CD14-positive monocyte (primary cell): ENCODE results near the gene DEK. TPM values are rescaled to one million over a fixed set of nuclear protein-coding genes. Genes with fewer than 3 reads are reported as not detected.

Experiments used
- DNase-seq, 3 donors: peaks; one replicate each; pipeline ENCODE4 v3.0.0-alpha.2; 2011 to 2022
- H2AFZ ChIP-seq: 2 replicates; pipeline ENCODE4 v1.6.0; 2012; ENCODE audit warnings: mild to moderate bottlenecking, low read depth, low read length, inconsistent platforms; ENCODE audit not compliant: insufficient read depth, poor library complexity, severe bottlenecking
- H3K27ac ChIP-seq, 2 donors: 1 replicate in 1 of 2; 2 replicates in 1 of 2; pipeline ENCODE4 v1.5.1; 2012 to 2013; ENCODE audit warnings: low read length in 2 of 2, control low read depth in 1 of 2, inconsistent platforms in 1 of 2, low read depth in 1 of 2, mild to moderate bottlenecking in 1 of 2
- H3K27me3 ChIP-seq, 2 donors: one replicate each; pipeline versions ENCODE4 v1.6.0 to v1.6.1; 2011 to 2013; ENCODE audit warnings: low read length in 2 of 2; ENCODE audit not compliant: control insufficient read depth in 2 of 2, insufficient read depth in 2 of 2
- H3K36me3 ChIP-seq, 2 donors: replicated peaks in 1 of 2; 1 replicate in 1 of 2; 2 replicates in 1 of 2; pipeline versions ENCODE4 v1.5.1 to v1.6.1; 2012 to 2013; ENCODE audit warnings: low read length in 2 of 2, control low read depth in 1 of 2, inconsistent platforms in 1 of 2, mild to moderate bottlenecking in 1 of 2; ENCODE audit not compliant: insufficient read depth in 2 of 2, control insufficient read depth in 1 of 2
- H3K4me1 ChIP-seq, 2 donors: 1 replicate in 1 of 2; 2 replicates in 1 of 2; pipeline versions ENCODE4 v1.5.1 to v1.6.1; 2012 to 2013; ENCODE audit warnings: low read length in 2 of 2, control low read depth in 1 of 2, inconsistent platforms in 1 of 2, mild to moderate bottlenecking in 1 of 2, moderate library complexity in 1 of 2; ENCODE audit not compliant: insufficient read depth in 2 of 2, control insufficient read depth in 1 of 2
- H3K4me2 ChIP-seq: replicated peaks from 2 replicates; pipeline ENCODE3; 2012; ENCODE audit warnings: low read length, moderate library complexity, mild to moderate bottlenecking; ENCODE audit not compliant: poor library complexity, severe bottlenecking; ENCODE audit errors: extremely low read depth
- H3K4me3 ChIP-seq, 3 experiments: fragments of 200-600 bp in 1 of 3; sonication (generic) in 1 of 3; replicated peaks in 1 of 3; 1 replicate in 2 of 3; 2 replicates in 1 of 3; pipeline ENCODE4 v1.5.1; 2011 to 2013; ENCODE audit warnings: low read length in 3 of 3, mild to moderate bottlenecking in 3 of 3, control low read depth in 2 of 3, low read depth in 2 of 3, inconsistent platforms in 1 of 3, moderate library complexity in 1 of 3
- H3K79me2 ChIP-seq: 2 replicates; pipeline ENCODE4 v1.6.0; 2012; ENCODE audit warnings: mild to moderate bottlenecking, control low read depth, inconsistent platforms, low read length, moderate library complexity; ENCODE audit not compliant: insufficient read depth
- H3K9ac ChIP-seq: 2 replicates; pipeline ENCODE4 v1.6.0; 2017; ENCODE audit warnings: low read length, mild to moderate bottlenecking; ENCODE audit not compliant: insufficient read depth, poor library complexity, severe bottlenecking
- H3K9me3 ChIP-seq, 2 donors: replicated peaks in 1 of 2; 1 replicate in 1 of 2; 2 replicates in 1 of 2; pipeline versions ENCODE4 v1.5.1 to v1.6.1; 2012 to 2013; ENCODE audit warnings: low read length in 2 of 2, control low read depth in 1 of 2; ENCODE audit not compliant: control insufficient read depth in 1 of 2, insufficient read depth in 1 of 2
- H4K20me1 ChIP-seq: 2 replicates; pipeline ENCODE4 v1.6.0; 2012; ENCODE audit warnings: mild to moderate bottlenecking, low read length, control low read depth, moderate library complexity; ENCODE audit not compliant: insufficient read depth
- H3K27ac Mint-ChIP-seq, 7 donors: one replicate each; pipeline ENCODE4 v1.8.0; 2020; ENCODE audit warnings: mild to moderate bottlenecking in 7 of 7, mixed read lengths in 7 of 7, moderate library complexity in 6 of 7, inconsistent platforms in 2 of 7
- H3K27me3 Mint-ChIP-seq, 3 donors: one replicate each; pipeline ENCODE4 v1.8.0; 2021 to 2022; ENCODE audit warnings: low read depth in 3 of 3, mild to moderate bottlenecking in 3 of 3, mixed read lengths in 3 of 3, moderate library complexity in 3 of 3, inconsistent platforms in 1 of 3
- H3K36me3 Mint-ChIP-seq, 2 donors: one replicate each; pipeline ENCODE4 v1.8.0; 2020; ENCODE audit warnings: mixed read lengths in 2 of 2, inconsistent platforms in 1 of 2, mild to moderate bottlenecking in 1 of 2
- H3K4me1 Mint-ChIP-seq: one replicate; pipeline ENCODE4 v1.8.0; 2020; ENCODE audit warnings: mild to moderate bottlenecking, mixed read lengths
- H3K4me3 Mint-ChIP-seq, 2 donors: one replicate each; pipeline ENCODE4 v1.8.0; 2020; ENCODE audit warnings: mild to moderate bottlenecking in 2 of 2, mixed read lengths in 2 of 2, moderate library complexity in 1 of 2
- H3K9me3 Mint-ChIP-seq, 7 donors: one replicate each; pipeline ENCODE4 v1.8.0; 2020 to 2022; ENCODE audit warnings: mixed read lengths in 7 of 7, mild to moderate bottlenecking in 6 of 7, moderate library complexity in 6 of 7, inconsistent platforms in 2 of 7
- WGBS: methylation state at CpG from one replicate; pipeline ENCODE4 v1.1.5; 2013; ENCODE audit warnings: missing lambda C conversion rate; ENCODE audit not compliant: insufficient coverage; 5-methylcytosine and 5-hydroxymethylcytosine counted together
- intact Hi-C, 2 donors: fragments of 100-400 bp; cut with micrococcal nuclease; formaldehyde crosslinking; loops; one replicate each; pipeline versions ENCODE4 v1.15.0 to v1.15.1; 2023
- polyA plus RNA-seq, 3 donors: library from polyadenylated mRNA; depleted of rRNA in 1 of 3; unstranded in 2 of 3; stranded (reverse) in 1 of 3; fragments of 300-500 nt in 2 of 3; fragments of >200 nt in 1 of 3; fragmentation: Illumina TruSeq in 2 of 3; gene quantifications; 1 replicate in 2 of 3; 2 replicates in 1 of 3; pipeline ENCODE4 v1.2.3, GENCODE V29; 2012 to 2021
- TF ChIP-seq, protein P1 (sequence below): fragments of 200-600 bp; IDR thresholded peaks from one replicate; pipeline ENCODE4 v1.8.0; 2022; ENCODE audit warnings: antibody characterized with exemption, mild to moderate bottlenecking

Gene DEK
- polyA plus RNA-seq, 3 donors, result 32.3 to 63.9 (median 56.5) TPM

DNA sequence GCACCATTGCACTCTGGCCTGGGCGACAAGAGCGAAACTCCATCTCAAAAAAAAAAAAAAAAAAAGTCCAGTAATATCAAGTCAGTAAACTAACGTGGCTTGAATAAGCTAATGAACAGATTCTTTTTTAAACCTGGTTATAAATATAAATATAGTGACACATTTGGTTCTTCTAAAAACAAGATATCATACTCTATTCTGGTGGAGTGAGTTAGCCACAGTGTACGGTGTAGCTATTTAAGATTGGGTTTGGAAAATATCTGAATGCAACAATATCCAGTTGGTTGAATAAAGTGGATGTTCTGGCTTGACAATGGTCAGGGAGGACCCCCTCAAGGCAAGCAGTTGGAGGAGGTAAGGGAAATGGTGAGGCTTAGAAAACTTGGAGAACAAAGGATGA is 5.9 kb upstream of the DEK start:
- H3K4me1 Mint-ChIP-seq, result peaks cover 4% of the 10 kb centered on the region
- H3K4me2 ChIP-seq, result no peak overlapping the region
- H3K9me3 ChIP-seq, result peaks cover 0 to 6% of the 10 kb centered on the region in 2 donors
- no peak overlapping the region for H3K9ac ChIP-seq
- peaks cover 9 to 14% (median 11%) of the 10 kb centered on the region in 3 donors for H3K27me3 Mint-ChIP-seq
- no peaks in the 10 kb centered on the region for H4K20me1 ChIP-seq
- 100% methylated on average over 1 of the region's 4 CpGs for WGBS
- no peak overlapping the region for H3K4me3 ChIP-seq
- TF ChIP-seq, protein P1, sequence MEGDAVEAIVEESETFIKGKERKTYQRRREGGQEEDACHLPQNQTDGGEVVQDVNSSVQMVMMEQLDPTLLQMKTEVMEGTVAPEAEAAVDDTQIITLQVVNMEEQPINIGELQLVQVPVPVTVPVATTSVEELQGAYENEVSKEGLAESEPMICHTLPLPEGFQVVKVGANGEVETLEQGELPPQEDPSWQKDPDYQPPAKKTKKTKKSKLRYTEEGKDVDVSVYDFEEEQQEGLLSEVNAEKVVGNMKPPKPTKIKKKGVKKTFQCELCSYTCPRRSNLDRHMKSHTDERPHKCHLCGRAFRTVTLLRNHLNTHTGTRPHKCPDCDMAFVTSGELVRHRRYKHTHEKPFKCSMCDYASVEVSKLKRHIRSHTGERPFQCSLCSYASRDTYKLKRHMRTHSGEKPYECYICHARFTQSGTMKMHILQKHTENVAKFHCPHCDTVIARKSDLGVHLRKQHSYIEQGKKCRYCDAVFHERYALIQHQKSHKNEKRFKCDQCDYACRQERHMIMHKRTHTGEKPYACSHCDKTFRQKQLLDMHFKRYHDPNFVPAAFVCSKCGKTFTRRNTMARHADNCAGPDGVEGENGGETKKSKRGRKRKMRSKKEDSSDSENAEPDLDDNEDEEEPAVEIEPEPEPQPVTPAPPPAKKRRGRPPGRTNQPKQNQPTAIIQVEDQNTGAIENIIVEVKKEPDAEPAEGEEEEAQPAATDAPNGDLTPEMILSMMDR, result no peak
- H3K79me2 ChIP-seq, result no peaks in the 10 kb centered on the region
- H3K4me3 Mint-ChIP-seq, result no peak overlapping the region
- H3K27ac Mint-ChIP-seq, result no peak overlapping the region
- no peak overlapping the region for H3K27ac ChIP-seq
- peaks cover 0 to 8% (median 3%) of the 10 kb centered on the region in 7 donors for H3K9me3 Mint-ChIP-seq
- peaks cover 2 to 5% of the 10 kb centered on the region in 2 donors for H3K27me3 ChIP-seq
- H2AFZ ChIP-seq, result no peak overlapping the region
- no peaks in the 10 kb centered on the region for H3K36me3 Mint-ChIP-seq
- no peaks in the 10 kb centered on the region for H3K36me3 ChIP-seq
- no peak for DNase-seq
- intact Hi-C loops, result no loop called here
- H3K4me1 ChIP-seq, result peaks cover 2 to 3% of the 10 kb centered on the region in 2 donors

DNA sequence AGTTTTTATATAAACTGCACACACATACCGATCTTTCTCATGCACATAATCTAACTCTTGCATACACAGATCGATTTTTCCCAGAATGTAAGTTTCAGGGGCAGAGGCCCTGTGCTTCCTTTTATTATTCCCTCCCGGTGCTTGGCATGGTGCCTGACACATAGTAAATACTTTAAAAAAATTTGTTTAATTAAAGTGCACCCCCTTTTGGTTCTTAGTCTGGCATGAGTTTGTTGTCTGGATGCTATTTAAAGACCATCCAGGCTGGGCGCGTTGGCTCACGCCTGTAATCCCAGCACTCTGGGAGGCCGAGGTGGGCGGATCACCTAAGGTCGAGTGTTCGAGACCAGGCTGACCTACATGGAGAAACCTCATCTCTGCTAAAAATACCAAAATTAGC is 5.4 kb upstream of the DEK start:
- Histone ChIP-seq H3K27me3 (peaks cover 0 to under 1% of the 10 kb centered on the region in 2 donors), H2AFZ (no peak overlapping the region), H3K9me3 (peaks cover 0 to 6% of the 10 kb centered on the region in 2 donors), H3K27ac (no peak overlapping the region), H4K20me1 (no peaks in the 10 kb centered on the region), H3K4me3 (no peak overlapping the region), H3K79me2 (peaks cover 4% of the 10 kb centered on the region), H3K4me1 (peaks cover 7 to 8% of the 10 kb centered on the region in 2 donors), H3K4me2 (no peak overlapping the region), H3K9ac (no peak overlapping the region), H3K36me3 (no peaks in the 10 kb centered on the region)
- H3K9me3 Mint-ChIP-seq, result peaks cover 0 to 8% (median 3%) of the 10 kb centered on the region in 7 donors
- no peak for DNase-seq
- intact Hi-C loops, result loop anchor here (5.0 to 10.0 kb wide), 4 partner anchors 55 to 233 kb away; partner anchors contain the start of genes KDM1B (in 1 of the 2), RNF144B (in 1 of the 2) and TPMT (in 1 of the 2)
- H3K27ac Mint-ChIP-seq, result no peak overlapping the region
- peaks cover 6 to 10% (median 7%) of the 10 kb centered on the region in 3 donors for H3K27me3 Mint-ChIP-seq
- TF ChIP-seq, protein P1, result no peak
- no peaks in the 10 kb centered on the region for H3K36me3 Mint-ChIP-seq
- WGBS, result 72% methylated on average over 7 of the region's 10 CpGs
- peaks cover 9% of the 10 kb centered on the region for H3K4me1 Mint-ChIP-seq
- H3K4me3 Mint-ChIP-seq, result no peak overlapping the region
